ENCODE data around the gene PRICKLE2.

The PRICKLE2 gene

DNA sequence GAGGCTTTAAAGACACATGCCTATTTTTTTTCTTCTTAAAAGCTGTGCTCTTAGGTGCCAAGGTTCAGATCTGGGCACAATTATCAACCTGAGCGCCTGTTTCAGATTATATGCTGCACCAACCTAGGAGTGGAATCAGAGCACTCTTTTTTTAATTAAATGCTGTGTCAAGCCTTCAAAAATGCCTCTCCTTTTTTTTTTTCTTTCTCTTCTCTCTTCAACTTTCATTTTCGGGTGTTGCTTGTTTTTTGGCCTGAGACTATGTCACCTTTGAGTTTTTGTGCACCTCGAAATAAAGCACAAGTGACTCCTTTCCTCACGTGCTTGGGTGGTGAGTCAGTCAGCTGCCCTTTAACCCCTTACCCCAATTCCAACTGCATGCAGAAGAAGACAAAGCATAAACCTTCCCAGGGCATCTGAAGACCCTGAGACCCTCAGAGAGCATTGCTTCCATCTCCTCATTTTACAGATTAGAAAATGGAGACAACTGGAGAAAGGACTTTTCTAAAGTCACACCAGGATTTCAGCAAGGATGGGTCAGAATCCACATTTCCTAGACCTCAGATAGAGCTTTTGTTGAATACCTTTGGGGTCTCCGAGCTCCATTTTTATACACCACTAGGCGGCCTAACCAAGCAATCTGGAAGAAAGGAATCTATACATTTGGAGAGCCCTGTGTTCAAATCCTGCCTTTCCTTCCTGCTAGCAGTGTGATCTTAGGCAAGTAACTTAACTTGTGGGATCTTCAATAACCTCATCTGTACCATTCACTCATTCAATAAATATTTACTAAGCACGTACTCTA, 631 bp upstream of the PRICKLE2 start:
- H3F3A ChIP-seq (ENCODE audit: control insufficient read depth, insufficient read depth), result no peaks in the 10 kb centered on the region
- no peak overlapping the region for H3K27ac ChIP-seq (ENCODE audit: low read depth, low read length)
- TF ChIP-seq EZH2phosphoT487 (IDR thresholded peaks at IDR 0.05; ENCODE audit: borderline replicate concordance, low read length), result no peak
- TF ChIP-seq, protein P1, sequence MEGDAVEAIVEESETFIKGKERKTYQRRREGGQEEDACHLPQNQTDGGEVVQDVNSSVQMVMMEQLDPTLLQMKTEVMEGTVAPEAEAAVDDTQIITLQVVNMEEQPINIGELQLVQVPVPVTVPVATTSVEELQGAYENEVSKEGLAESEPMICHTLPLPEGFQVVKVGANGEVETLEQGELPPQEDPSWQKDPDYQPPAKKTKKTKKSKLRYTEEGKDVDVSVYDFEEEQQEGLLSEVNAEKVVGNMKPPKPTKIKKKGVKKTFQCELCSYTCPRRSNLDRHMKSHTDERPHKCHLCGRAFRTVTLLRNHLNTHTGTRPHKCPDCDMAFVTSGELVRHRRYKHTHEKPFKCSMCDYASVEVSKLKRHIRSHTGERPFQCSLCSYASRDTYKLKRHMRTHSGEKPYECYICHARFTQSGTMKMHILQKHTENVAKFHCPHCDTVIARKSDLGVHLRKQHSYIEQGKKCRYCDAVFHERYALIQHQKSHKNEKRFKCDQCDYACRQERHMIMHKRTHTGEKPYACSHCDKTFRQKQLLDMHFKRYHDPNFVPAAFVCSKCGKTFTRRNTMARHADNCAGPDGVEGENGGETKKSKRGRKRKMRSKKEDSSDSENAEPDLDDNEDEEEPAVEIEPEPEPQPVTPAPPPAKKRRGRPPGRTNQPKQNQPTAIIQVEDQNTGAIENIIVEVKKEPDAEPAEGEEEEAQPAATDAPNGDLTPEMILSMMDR (IDR thresholded peaks at IDR 0.05; ENCODE audit: low read depth, low read length, poor library complexity, severe bottlenecking), result no peak
- H3K36me3 ChIP-seq (ENCODE audit: control insufficient read depth, low read length), result no peaks in the 10 kb centered on the region
- no peaks in the 10 kb centered on the region for H3K9me2 ChIP-seq (replicated peaks; ENCODE audit: control insufficient read depth, low read length)
- H3K27me3 ChIP-seq (ENCODE audit: control insufficient read depth, low read length), result no peaks in the 10 kb centered on the region
- H3K9me3 ChIP-seq (ENCODE audit: control insufficient read depth, insufficient read depth, low read length), result no peaks in the 10 kb centered on the region
- H3K79me2 ChIP-seq (ENCODE audit: control insufficient read depth, low read length), result no peaks in the 10 kb centered on the region
- no peaks in the 10 kb centered on the region for H3K4me1 ChIP-seq (ENCODE audit: control insufficient read depth, low read length)
- H3K4me3 ChIP-seq (ENCODE audit: low read length), result no peak overlapping the region
- no peaks in the 10 kb centered on the region for H4K20me1 ChIP-seq (ENCODE audit: control insufficient read depth, insufficient read depth, low read depth, low read length)
- H3K4me2 ChIP-seq (ENCODE audit: low read length), result no peak overlapping the region

DNA sequence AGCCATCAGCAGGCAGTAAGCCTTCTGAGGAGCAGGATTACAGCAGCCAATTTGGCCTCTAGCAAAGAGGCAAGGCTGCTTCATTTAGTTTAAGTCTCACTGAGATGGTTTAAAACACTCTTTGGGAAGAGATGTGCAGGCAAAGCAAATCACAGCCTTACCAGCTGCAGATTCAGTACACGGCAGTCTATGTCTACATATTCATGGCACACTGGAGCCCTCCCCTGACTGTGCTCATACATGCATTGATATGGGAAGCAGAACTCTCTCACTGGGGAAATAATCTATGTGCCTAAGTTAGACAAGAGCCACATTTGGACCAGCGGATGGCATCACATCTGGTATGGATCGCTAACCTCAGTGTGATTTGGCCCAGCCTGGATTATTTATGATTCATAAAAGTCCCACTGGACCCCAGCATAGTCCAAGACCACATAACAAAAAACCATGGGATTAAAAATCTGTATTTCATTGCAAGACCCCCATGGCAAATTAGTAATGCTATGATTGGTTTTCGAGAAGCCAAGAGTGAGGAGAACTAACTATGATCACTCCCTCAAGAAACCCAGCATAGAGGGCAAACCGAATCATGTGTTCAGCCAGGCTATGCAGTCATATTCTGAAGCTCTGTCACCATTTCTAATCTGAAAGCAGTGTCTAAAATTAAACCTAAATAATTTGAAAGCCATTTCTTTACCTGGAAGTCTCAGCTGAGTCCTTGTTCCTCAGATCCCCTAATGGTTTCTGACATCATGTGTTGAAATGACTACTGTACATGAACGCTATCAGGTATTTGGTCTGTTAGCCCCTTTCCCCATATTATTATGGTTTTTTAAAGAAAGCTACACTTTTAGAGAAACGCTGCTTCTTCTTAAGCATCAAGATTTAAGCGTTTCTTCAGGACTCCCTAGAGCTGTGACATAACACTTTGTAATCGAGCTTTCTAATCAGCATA, 1.2 kb downstream of the PRICKLE2 start:
- Histone ChIP-seq H3K36me3 (ENCODE audit: control insufficient read depth, low read length) (no peaks in the 10 kb centered on the region), H3F3A (ENCODE audit: control insufficient read depth, insufficient read depth) (no peaks in the 10 kb centered on the region), H3K27me3 (ENCODE audit: control insufficient read depth, low read length) (no peaks in the 10 kb centered on the region; the same call in 1 of the 2 replicates), H3K4me1 (ENCODE audit: control insufficient read depth, low read length) (no peaks in the 10 kb centered on the region), H3K9me2 (replicated peaks; ENCODE audit: control insufficient read depth, low read length) (no peaks in the 10 kb centered on the region), H4K20me1 (ENCODE audit: control insufficient read depth, insufficient read depth, low read depth, low read length) (no peaks in the 10 kb centered on the region), H3K4me3 (ENCODE audit: low read length) (no peak overlapping the region), H3K9me3 (ENCODE audit: control insufficient read depth, insufficient read depth, low read length) (no peaks in the 10 kb centered on the region), H3K27ac (ENCODE audit: low read depth, low read length) (no peak overlapping the region), H3K4me2 (ENCODE audit: low read length) (no peak overlapping the region), H3K79me2 (ENCODE audit: control insufficient read depth, low read length) (no peaks in the 10 kb centered on the region)
- TF ChIP-seq, protein P1 (IDR thresholded peaks at IDR 0.05; ENCODE audit: low read depth, low read length, poor library complexity, severe bottlenecking), result no peak
- TF ChIP-seq EZH2phosphoT487 (IDR thresholded peaks at IDR 0.05; ENCODE audit: borderline replicate concordance, low read length), result no peak

DNA sequence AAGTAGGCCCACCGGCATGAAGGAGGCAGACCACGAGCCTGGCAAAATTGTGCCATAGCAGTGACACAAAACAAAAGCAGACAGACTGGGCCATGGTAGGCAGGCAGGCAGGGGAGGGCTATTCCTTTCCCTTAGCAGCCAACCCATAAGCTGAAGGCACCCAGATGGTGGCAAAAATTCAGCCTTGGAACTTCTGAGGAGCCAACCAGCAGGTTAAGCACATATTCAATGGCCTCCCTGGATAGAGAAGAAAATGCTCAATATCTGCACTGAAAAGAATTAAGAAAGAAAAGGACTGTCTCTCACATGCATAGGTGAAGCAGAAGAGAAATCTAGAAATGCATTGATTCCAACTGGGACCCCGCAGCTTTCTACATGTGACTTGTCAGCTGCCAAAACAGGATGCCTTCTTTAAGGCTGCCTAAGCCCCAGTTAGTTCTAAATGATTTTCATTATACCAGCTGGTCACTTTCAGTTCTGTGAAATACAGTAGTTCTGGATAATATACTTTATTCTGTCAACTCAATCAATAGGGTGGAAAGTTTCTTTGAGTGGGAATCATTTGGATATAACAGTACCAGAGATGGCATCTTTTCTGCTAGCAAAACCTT, 2.7 kb downstream of the PRICKLE2 start:
- H3K4me2 ChIP-seq (ENCODE audit: low read length), result no peak overlapping the region
- H3K36me3 ChIP-seq (ENCODE audit: control insufficient read depth, low read length), result no peaks in the 10 kb centered on the region
- no peaks in the 10 kb centered on the region for H4K20me1 ChIP-seq (ENCODE audit: control insufficient read depth, insufficient read depth, low read depth, low read length)
- TF ChIP-seq EZH2phosphoT487 (IDR thresholded peaks at IDR 0.05; ENCODE audit: borderline replicate concordance, low read length), result no peak
- TF ChIP-seq, protein P1 (IDR thresholded peaks at IDR 0.05; ENCODE audit: low read depth, low read length, poor library complexity, severe bottlenecking), result no peak
- H3K79me2 ChIP-seq (ENCODE audit: control insufficient read depth, low read length), result no peaks in the 10 kb centered on the region
- no peaks in the 10 kb centered on the region for H3K9me3 ChIP-seq (ENCODE audit: control insufficient read depth, insufficient read depth, low read length)
- no peak overlapping the region for H3K4me3 ChIP-seq (ENCODE audit: low read length)
- no peaks in the 10 kb centered on the region for H3K9me2 ChIP-seq (replicated peaks; ENCODE audit: control insufficient read depth, low read length)
- H3K27me3 ChIP-seq (ENCODE audit: control insufficient read depth, low read length), result no peaks in the 10 kb centered on the region; the same call in 1 of the 2 replicates
- no peak overlapping the region for H3K27ac ChIP-seq (ENCODE audit: low read depth, low read length)
- H3F3A ChIP-seq (ENCODE audit: control insufficient read depth, insufficient read depth), result no peaks in the 10 kb centered on the region
- H3K4me1 ChIP-seq (ENCODE audit: control insufficient read depth, low read length), result no peaks in the 10 kb centered on the region

Data from DOHH2 (cell line).